Activated gamma-delta T cell treated with anti-CD3 and anti-CD28 coated beads, Interleukin-2, amount 50 U/mL, for 16 hours (primary cell): ENCODE data around the gene SPATA13.

Experiments used
- DNase-seq: peaks from one replicate; pipeline ENCODE4 v3.0.0-alpha.2; 2020; ENCODE audit warnings: low read depth

Gene SPATA13

DNA sequence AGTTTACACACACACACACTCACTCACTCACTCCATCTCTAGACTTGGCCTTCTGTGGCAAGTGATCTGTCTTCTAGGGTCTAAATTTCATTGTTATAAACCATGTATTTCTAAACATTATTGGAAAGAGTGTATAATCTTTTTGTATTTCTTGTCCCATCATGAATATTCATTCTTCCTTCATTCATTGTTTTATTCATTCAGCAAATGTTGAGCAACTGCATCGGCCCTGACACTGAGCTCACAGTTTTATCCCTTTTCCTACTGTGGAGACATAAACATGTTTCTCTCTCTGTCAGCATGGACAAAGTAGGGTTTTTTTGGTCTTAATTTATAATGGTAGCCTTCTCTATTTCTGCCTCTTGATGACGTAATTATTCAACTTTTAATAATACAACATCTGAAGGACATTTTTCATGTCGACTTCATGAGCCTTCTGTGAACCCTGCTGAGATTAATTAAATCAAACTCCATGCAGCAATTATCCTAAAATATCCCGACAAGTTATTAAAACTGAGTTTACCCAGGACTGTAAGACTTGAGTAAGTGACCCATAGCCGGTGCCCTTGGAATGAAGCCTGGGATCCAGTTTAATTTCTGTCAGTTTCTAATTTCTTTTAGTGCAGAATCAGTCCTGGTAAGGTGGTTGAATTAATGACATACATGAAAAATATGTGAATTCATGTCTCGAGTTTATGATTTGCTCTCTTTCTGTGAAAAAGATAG lies 7.3 kb downstream of the SPATA13 start:
- DNase-seq: no peak

DNA sequence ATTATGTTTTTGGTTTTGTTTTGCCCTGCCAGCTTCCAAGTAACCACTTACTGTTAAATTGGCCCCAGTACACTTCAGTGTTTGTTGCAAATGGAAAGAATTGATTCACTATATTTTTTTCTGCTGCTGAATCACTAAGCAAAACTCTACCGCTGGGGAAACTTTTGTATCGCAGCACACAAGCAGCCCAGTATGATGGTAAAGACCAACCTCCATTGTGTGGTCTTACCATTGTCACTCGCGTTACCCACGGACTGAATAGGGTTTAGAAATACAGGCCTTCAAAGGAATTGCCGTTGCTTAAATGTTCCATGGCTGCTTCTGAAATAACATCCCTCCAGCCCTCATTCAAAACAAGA lies 7.9 kb downstream of the SPATA13 start:
- no peak for DNase-seq

DNA sequence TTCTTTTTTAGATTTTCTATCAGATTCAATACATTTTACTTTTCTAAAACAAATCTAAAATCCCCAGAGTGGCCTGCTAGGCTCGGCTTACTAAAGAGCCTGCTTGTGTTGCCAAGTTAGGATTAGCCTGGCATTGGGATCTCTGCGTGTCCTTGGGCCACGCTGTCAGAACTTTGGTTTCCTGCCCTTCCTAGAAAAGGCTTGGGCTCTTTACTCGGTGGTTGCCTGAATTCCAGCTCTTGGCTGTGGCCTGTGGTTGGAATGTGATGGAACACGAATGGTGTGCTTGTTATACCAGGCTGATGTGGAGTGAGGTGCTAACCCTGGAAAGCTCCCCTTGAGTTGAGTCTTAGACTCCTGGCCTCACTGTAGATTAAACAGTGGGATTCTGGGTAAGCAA lies 8.5 kb downstream of the SPATA13 start:
- no peak for DNase-seq

DNA sequence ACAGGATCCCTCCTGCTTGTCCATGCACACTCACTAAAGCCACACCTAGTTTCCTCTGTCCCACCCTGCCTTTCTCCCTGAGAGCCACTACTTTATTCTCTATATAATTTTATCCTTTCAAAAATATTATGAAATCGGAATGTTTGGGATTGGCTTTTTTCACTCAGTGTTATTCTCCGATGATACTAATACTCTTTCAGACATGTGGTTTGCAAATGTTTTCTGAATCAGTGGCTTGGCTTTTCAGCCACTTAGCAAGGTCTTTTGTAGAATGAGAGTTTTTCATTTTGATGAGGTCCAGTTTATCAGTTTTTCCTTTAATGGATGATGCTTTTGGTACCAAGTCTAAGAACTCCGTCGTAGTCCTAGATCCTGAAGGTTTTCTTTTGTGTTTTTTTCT lies 11.6 kb downstream of the SPATA13 start:
- no peak for DNase-seq

DNA sequence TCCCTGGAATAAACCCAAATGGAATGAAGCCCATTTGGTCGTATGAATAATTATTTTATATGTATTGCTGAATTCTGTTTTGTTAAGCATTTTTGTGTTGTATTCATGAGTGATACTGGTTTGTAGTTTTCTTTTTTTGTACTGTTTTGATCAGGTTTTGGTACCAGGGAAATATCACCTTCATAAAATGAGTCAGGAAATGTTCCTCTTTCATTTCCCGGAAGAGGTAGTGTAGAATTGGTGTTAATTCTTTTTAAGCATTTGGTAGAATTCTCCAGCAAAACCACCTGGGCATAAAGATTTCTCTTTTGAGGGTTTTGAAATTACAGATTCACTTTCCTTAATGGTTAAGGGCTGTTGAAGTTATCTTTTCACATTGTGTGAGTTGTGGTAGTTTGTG lies 13.3 kb downstream of the SPATA13 start:
- no peak for DNase-seq

DNA sequence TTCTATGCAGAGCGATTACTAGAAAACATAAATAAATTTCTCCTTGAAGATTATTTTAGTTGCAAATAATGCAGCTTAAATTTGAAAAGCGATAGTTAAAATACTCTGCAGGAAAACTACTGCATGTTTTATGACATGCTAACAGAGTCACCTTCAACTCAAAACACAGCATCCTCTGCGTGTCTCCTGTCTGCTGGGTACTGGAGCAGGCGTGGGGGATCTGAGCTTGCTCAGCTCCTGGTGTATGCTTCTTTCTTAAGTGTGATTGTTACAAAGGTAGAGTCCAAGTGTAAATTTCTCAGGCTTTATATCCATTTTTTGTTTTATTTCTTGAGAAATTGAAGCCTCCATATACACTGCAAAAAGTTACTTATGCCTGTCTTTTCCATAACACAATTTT lies 15.3 kb downstream of the SPATA13 start:
- DNase-seq: no peak

DNA sequence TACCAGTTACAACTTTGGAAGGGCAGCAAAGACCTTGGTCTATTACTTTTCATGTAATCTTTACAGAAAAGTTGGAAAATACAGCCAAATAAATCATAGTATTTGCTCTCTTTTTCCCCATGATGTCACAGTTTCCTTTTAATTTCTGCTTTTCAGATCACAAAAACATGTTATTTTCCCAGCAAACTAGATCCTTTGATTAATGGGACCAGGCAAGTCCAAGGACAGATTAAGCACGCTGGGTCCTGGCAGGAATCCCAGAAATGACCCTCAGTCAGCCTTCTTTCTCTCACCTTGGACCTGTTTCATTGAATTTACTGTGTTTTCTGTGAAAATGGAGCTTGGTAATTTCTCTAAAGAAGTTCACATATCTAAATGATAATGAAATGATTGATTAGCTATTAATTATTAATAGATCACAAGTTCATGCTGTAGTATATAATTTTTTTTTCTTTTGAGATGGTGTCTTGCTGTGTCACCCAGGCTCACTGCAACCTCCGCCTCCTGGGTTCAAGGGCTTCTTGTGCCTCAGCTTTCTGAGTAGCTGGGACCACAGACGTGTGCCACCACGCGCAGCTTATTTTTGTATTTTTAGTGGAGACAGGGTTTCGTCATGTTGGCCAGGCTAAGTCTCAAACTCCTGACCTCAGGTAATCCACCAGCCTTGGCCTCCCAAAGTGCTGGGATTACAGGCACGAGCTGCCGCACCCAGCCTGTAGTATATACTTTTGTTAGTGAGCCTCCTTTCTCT lies 16.0 kb downstream of the SPATA13 start:
- DNase-seq: no peak

DNA sequence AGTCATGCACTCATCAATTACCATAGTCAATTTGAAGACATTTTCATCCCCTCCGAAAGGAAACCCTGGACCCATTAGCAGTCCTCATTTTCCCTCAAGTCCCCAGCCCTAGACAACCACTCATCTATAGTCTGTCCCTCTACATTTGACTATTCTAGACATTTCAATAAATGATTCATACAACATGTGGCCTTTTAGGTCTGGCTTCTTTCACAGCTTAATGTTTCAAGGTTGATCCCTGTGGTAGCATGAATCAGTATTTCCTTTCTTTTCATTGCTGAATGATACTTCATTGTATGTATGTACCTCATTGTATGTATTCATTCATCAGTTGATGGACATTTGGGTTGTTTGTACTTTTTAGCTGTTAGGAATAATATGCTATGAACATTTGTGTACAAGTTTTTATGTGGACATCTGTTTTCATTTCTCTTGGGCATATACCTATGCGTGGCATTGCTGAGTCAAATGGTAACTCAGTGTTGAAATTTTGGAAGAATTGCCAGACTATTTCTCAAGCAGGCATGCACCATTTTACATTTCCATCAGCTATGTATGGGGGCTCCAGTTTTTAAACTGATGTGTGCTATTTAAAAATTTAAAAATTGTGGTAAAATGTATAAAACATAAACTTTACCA lies 18.4 kb downstream of the SPATA13 start:
- no peak for DNase-seq

DNA sequence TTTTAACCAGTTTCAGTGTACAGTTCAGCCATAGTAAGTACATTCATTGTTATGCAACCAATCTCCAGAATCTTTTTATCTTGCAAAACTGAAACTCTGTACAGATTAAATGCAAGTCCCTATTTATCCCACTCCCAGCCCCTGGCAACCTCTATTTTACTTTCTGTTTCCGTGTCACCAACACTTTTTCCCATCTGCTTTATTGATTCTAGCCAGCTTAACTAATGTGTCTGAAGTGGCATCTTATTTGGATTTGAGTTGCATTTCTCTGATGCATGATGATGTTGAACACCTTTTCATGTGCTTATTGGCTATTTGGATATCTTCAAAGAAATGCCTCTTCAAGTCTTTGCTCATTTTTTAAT lies 18.9 kb downstream of the SPATA13 start:
- DNase-seq: no peak

DNA sequence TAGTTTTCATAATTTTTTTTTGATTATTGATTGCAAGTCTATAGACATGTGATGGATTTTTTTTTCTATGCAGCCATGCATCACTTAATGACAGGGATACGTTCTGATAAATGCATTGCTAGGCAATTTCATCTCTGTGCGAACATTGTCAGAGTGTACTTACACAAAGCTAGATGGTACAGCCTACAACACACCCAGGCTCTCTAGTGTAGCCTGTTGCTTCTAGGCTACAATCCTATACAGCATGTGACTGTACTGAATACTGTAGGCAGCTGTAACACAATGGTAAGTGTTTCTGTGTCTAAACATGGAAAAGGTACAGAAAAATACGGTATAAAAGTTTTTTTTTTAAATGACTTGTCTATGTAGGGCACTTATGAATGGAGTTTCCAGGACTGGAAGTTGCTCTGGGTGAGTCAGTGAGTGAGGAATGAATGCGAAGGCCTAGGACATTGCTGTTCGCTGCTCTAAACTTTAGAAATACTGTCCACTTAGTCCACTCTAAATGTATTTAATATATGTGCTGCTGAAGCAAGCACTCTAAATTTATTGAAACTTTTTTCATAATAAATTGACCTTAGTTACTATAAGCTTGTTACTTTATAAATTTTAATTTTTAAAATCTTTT lies 20.3 kb downstream of the SPATA13 start:
- DNase-seq: no peak

DNA sequence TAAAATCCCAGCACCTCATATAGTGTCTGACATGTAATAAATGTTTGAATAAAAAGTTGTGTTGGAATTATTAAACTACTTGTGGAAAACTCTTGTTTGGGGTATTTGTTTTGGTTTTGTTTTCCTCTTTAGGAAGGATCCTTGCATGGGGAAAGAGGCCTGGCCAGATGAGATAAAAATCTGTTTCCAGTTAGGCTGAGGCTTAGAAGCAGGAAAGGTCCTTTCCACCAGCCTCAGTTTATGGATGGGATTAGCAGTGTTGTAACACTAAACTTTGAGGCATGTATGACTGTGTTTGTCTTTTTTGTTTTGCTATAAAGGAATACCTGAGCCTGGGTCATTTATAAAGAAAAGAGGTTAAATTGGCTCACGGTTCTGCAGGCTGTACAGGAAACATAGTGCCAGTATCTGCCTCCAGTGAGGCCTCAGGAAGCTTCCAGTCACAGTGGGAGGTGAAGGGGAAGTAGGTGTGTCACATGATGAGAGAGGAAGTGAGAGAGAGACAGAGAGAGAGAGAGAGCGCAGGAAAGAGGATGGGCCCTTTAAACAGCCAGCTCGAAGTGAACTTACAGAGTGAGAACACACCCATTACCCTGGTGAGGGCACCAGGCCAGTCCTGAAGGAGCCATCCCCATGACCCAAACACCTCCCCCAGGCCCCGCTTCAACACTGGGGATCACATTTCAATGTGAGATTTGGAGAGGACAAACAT lies 21.6 kb downstream of the SPATA13 start:
- no peak for DNase-seq

DNA sequence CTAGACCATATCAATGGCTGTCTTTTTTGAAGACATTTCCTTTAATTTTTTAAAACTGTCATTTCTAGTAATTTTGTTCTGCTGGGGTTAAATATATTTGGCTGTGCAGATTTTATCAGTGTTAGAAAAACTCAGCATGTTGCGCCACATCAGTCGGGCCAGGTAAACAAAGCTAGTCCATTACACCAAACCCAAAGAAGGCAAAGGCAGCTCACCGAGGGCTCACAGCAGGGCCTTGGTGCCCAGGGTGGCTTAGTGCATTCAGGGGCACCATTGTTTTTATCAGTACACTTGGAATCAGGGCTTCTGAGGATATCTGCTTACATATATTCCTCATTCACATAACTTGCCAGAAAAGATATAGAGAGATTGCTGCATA lies 22.2 kb downstream of the SPATA13 start:
- DNase-seq: no peak

DNA sequence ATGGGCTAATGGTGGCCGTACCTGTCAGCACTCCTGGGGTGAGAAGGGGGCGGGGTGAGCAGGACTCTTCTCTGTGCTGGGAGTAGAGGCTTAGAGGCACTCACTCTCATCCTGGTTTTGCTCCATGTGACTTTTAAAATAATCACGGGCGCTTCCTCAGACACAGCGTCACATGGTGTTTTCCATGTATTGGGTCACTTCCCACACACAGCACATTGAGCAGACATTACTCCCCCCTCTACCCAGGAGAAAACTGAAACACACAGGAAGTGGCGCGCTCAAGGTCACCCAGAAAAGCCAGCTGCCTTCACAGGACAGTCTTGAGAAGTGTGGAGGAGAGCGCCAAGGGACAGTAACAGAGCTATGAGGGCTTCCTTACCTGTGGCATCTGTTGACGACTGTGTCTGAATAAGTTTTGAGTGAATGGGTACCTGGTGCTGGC lies 23.2 kb downstream of the SPATA13 start:
- DNase-seq: no peak

DNA sequence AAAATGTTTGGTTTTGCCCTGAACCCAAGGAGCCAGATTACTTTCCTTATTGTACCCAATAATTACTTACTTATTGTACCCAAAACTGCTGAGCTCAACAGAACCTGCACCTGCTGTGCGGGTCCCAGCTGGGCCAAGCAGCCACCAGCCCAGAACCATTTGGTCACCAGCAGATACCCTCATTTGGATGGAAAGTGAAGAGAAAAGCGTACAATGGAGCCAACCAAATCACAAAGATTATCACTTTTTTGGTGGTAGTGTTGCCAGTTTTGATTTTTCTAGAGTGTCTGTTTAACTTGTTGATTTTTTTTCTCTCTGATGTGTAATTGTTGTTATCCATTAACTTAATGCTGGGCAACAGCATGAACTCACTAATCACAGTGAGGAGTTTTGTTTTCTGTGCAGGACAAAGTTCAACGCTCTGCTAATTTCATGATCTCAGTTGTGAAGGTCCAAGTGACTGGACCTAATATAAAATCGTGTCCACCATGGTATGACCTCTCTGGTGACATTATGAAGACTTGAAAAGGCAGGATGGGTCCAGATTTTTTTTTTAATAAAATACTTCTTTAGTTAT lies 23.8 kb downstream of the SPATA13 start:
- DNase-seq: no peak

DNA sequence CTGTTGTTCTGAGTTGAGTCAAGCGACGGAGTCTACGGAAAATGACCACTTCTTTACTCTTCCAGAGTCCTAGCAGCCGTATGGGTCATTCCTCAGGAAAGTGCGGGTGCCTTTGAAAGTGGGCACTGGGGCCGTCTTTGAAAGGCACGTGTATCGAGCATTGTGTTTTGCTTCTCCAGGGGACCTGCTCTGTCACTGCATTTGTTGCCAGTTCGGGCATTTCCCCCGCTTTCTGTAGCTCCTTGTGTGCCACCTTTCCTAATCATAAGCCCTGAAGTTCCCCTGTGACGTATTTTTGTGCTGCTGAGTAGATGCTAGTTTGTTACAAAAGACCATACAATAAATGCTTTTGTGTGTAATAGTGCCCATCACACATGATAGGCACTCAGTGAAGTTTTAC lies 24.4 kb downstream of the SPATA13 start:
- no peak for DNase-seq

DNA sequence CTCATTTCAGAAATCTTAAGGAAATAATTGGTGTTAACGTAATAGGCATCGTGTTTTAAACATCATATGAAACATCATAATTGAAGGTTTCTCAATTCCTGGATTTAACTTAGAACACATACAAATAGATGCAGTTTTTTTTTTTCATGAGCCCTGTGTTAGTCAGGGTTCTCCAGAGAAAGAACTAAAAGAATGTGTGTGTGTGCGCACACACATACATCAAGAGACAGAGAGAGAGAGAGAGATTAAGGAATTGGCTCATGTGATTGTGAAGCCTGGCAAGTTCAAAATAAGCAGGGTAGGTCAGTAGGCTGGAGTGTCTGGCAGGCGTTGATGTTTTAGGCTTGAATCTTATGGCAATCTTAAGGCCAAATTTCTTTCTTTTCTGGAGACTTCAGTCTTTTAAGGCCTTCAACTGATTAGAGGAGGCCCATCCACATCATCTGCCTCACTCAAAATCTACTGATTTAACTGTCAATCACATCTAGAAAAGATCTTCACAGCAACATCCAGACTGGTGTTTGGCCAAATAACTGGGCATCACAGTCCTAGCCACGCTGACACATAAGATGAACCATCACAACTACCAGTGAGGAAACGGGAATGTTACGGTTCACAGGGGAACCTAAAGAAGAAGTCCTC lies 25.2 kb downstream of the SPATA13 start:
- no peak for DNase-seq

DNA sequence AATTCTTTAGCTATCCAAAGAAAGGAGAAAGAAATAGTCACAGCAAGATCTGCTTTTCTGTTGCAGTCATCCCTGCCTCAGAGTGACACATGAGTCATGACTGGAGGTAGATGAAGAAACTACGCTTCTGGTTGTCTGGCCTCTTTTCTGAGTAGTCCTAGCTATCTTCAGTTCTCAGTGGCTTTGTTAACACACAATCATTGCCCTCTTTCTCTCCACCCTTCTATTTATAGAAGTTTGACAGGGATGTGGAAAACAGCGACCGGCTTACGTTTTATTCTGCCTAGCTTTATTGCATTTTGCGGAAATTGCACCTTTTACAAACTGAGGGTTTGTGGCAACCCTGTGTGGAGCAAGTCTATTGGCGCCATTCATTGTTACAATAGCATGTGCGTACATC lies 26.7 kb downstream of the SPATA13 start:
- no peak for DNase-seq

DNA sequence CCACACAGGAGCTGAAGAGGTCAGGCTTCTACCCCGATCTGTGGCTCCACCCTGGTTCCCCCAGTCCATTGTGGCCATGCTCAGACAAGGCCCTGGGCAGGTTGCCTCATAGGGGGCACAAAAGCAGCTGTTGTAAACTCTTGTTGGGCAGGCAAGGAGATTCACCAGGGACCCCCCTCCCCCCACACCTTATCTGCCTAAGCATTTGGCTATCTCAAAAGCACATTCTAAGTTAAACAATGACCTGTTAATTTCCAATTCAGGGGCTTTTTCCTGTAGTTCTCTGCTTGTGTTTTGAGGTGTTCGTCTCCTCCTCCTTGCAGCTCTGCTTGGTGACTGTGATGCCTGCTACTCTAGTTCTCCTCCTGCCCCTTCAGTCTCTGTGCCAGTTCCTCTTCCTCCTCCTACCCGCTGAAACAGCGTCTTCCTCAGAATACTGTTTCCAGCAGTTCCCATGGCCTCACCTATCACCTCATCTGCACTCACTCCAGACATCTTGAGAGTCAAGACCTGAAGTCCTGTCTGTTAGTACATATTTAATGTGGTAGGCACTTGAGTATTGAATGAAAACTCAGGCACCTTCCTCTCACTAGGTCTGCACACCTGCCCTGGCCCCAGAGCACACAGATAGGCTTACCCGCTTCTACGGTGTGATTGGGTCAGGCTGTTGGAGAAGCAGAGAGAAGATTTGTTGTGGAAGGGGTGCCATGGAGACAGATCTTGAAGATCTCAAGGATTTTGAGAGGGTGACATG lies 31.7 kb downstream of the SPATA13 start:
- DNase-seq: no peak

DNA sequence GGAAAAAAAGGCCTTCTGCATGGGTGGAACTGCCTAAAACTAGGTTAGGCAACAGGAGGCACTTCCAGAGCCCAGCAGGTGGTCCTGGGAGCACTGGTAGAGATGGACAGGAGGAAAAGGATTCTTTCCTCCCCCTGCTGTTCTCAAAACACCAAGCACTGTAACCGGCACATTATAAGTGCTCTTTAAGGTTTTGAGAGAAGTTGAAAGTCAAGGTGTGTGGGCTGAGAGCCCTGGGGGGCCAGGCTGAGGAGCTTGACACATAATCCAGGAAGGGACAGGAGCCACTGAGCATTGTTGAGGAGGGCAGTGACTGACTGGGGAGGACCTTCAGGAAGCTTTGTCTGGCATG lies 32.3 kb downstream of the SPATA13 start:
- DNase-seq: no peak

DNA sequence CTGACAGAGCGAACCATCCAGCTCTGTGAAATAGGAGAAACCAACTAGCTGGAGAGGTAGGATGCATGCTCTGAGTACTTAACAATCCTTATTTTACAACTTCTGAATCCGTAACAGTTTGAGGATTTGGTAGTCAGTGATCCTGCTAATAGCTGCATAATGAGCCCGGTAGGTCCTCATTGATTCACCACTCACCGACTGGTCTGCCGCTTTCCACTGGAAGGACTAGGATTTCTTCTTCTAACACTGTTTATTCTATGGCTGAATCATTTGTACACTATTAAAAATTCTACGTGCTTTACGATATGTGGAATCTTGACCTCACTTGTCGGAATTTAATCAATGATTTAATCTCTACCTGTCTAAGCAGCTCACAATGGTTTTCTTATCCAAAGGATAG lies 33.9 kb downstream of the SPATA13 start:
- no peak for DNase-seq

DNA sequence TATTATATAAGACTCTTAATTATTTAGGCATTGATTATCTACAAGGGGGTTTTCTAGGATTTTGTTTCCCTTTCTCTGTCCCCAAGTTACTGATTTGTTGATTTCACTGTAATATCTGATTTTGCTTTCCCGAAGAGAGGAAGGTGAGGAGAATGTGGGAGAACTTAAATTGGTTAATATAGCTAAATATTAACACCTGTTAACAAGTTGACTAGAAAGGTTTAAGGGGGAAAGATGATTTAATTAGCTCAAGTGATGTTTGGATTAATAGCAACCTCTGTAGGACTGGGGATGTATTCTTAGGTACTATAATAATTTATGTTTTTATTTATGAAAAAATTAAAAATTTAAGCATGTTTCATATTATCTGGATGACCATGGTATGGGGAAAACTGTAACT lies 35.1 kb downstream of the SPATA13 start:
- DNase-seq: no peak
